HL-60/S4 treated with phorbol 12-myristate 13-acetate at 8.2 ng/mL for 4 days and 3 days (cell line): ENCODE data around the gene VWA8.
"Not testable (repeated sequence)": the region's sequence is repeated elsewhere in the genome, so short reads cannot be mapped to it uniquely, and the experiment has no call there.

Experiments used
- in situ Hi-C: fragments of 300-500 bp; cut with MboI; formaldehyde crosslinking; loops from 2 replicates; pipeline ENCODE4 v1.15.0; 2022; ENCODE audit warnings: low sequenced_read_pairs

The VWA8 gene

DNA sequence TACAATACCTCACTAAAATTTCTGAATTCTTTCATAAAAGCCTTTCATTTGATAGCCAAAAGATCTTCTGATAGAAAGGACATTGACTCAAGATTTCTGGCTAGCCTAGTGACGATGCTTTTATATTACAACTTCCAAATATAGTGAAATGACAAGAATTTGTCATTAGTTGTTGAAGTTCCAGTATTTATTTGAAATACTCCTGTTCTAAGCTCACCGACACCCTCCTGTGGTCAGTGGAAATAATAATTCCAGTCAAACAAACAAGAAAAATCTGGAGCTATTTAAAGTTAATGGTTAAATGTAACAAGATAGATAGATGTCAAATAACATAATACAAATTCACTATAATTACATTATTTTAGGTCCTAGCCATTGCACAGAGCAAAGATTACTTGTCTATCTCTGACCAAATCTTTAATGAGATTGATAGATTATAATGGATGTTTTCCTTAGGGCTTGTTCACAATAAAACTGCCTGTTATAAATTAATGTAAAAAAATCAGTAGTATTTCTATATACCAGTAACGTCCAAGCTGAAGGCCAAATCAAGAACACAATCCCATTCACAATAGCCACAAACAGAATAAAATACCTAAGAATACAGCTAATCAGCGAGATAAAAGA is 308.1 kb downstream of the VWA8 start:
- in situ Hi-C loops = loop anchor here (10.0 to 25.0 kb wide), 2 partner anchors 238 to 459 kb away; no protein-coding TSS in a partner anchor

DNA sequence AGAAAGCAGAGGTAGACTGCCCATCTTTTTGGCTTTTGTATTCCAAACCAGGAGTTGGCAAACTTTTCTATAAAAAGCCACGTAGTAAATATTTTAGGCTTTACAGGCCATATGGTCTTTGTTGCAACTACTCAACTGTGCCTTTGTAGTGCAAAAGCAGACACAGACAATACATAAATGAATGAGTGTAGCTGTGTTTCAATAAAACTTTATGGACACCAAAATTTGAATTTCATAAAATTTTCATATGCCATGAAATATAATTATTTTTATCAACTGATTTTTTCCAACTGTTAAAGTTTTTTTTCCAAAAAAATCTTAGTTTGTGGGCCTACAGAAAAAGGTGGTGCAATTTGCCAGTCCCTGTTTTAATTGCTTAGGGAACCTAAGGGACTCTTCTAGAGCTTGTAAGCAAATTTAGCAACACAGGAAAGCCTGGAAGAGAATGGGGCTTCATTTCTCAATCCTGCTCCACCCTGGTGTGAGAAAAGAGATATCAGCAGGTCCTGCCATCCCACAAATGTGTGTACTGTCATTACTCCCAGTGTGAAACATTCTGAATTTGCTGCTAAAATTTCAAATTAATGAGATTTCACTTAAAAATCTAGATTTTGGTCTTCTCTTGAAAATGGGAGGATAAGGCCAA is 309.4 kb downstream of the VWA8 start:
- in situ Hi-C loops = loop anchor here (10.0 to 25.0 kb wide), 2 partner anchors 237 to 461 kb away; no protein-coding TSS in a partner anchor

DNA sequence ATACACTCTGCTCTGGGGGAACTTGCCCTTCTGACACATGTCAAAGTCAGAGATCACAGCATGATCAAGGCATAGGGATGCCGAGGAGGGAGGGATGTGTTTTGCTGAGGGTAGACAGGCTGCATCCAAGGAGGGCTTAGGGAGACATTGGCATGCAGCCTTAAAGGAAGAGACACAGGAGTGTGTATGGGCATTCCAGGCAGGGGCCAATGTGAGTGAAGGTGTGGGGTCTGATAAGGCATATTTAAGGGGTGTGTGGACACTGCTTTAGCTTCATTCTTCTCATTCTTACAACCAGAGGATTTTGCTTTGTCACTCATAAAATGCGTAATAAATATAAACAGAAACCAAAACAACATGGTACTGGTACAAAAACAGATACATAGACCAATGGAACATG is 310.2 kb downstream of the VWA8 start:
- in situ Hi-C loops = loop anchor here (10.0 to 25.0 kb wide), 2 partner anchors 236 to 462 kb away; no protein-coding TSS in a partner anchor

DNA sequence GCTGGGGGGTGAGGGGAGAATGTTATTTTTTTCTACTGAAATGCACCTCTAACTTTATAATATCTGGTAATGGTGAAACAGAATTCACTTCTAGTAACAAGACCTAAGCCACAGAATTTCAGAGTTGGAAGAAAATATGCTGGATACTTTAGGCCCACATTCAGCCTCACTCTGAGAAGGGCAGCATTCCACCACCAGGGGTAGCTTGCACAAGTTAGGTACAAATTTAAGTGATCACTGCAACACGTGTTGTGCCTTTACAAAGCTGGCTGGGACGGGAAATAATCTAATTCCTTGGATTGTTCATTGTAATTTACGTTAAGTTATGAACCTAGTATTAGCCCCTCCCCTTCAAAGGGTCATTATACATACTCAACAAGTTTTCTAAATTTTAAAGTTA is 311.2 kb downstream of the VWA8 start:
- in situ Hi-C loops = loop anchor here (10.0 to 25.0 kb wide), 2 partner anchors 235 to 463 kb away; no protein-coding TSS in a partner anchor

DNA sequence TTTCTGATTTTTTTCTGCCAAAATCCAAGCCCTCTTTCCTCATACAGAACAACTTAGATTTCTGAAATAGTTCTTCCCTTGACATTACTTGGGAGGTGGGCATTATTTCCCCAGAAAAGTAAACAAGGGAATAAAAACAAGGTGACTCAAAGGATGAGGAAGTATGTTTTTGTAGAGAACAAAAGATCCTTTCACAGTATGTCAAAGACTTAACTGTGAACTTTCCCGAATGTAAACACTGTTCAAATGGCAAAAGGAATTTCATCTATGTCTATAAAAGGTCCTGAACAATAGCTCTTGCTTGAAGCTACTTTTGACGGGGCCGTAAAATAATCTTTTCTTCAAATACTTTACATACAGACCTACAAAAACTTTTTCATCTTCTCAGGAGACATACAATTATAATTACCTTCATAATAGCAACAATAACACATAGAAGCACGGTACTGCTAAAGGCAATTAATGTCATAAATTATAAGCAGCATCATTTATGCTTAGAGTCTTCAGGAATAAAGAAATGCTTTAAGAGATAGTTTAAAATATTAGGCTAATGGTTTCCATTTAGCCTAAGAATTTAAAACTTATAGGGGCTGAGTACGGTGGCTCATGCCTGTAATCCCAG is 312.5 kb downstream of the VWA8 start:
- in situ Hi-C loops = no loop called here

DNA sequence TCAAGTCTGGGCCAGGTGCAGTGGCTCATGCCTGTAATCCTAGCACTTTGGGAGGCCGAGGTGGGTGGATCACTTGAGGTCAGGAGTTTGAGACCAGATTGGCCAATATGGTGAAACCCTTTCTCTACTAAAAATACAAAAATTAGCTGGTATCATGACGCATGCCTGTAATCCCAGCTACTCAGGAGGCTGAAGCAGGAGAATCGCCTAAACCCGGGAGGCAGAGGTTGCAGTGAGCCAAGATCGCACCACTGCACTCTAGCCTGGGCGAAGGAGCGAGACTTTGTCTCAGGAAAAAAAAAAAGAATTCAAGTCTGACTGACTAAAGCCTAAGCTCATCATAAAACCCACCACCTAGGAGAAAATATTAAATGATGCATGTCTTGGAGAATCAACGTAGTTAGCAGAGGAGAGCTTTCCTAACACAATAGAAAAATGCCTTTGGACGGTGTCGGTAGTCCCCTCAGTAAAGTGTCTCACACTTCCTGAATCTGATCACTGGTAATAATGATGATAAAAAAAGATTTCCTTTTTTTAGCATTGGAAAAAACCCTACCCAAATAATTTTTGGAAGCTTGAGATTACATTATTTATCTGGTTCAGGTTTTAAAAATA is 313.1 kb downstream of the VWA8 start:
- in situ Hi-C loops = not testable (repeated sequence)

DNA sequence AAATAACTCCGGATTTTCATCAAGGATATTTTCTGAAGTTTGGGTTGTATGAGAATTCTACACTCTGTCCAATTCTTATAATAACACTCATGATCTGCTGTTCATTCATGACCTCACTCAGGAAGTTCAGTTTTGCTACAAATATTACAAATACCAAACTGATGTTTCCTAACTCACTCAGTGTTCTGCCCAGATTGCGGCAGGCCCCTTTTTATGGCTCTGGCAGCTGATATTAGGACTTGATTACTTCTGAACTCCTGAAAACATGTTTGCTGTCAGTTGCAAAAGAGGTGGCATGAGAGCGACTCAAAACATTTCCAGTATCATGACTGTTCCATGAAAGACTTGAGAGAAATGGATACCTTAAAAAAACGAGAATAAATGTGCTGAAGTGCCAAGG is 315.6 kb downstream of the VWA8 start:
- in situ Hi-C loops = no loop called here

DNA sequence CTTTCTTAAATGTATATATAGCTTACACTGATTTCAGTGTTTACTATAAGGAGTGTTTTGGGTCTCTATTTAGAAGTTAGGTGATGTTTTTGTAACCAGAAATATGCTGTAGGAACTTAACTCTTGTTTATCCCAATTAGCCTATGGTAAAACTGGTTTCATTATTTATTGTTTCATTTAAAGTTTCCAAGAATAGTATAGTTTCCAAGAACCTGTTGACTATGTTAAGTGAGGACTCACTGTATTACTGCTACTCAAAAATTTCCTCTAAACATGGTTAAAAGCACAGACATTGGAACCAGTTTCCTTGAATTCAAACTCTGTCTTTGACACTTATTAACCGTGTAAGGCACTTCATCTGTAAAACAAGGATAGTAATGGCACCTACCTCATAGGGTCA is 316.2 kb downstream of the VWA8 start:
- in situ Hi-C loops = no loop called here

DNA sequence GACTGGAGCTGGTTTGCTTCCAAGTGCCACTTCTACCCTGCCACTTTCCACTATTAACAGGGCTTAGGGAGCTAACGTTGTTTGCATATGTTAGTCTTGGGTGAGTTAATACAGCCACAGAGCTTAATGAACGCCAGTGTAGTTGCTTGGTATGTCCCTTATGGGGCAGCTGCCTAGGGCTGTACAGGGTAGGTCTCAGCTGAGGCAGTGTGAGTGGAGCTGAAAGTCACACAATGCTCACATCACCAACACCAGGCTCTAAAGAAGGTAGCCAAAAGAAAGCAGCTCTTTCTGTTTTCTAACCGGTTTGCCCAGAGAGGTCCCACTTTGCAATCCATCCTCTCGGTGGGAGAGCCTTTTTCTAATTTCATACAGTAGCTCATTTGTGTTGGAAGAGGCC is 317.4 kb downstream of the VWA8 start:
- in situ Hi-C loops = no loop called here

DNA sequence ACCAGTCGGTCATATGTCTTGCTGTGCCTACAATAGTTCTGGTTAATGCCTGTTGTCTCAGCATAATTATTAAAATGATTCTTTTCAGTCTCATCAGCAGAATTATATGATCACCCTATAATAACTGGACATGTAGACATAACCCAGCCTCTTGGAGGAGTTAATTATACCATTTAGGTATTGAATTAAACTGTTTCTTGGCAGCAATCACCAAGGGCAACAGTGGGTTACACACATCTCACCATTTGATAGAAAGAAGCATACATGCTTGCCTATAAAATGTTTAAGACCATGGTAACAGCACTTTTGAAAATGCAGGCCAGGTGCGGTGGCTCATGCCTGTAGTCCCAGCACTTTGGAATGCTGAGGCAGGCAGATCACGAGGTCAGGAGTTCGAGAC is 318.9 kb downstream of the VWA8 start:
- in situ Hi-C loops = no loop called here

DNA sequence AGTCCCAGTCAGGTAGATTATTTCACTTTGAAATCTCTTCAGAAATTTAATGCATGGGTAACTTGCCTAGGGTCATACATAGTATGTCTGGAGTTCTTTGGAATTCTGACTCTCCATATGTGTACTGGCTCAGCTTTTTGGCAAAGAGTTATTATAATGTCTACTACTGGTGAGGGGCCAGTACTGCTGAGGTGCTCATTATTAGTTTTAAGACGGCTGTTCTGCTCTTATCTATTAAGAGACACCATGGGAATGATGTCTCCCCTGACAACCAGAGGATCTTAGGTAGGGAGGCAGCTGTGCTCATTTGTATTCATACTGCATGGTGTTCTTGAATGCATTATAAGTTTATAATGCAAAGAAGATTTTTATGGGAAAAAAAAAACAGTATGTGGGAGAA is 319.5 kb downstream of the VWA8 start:
- in situ Hi-C loops = no loop called here

DNA sequence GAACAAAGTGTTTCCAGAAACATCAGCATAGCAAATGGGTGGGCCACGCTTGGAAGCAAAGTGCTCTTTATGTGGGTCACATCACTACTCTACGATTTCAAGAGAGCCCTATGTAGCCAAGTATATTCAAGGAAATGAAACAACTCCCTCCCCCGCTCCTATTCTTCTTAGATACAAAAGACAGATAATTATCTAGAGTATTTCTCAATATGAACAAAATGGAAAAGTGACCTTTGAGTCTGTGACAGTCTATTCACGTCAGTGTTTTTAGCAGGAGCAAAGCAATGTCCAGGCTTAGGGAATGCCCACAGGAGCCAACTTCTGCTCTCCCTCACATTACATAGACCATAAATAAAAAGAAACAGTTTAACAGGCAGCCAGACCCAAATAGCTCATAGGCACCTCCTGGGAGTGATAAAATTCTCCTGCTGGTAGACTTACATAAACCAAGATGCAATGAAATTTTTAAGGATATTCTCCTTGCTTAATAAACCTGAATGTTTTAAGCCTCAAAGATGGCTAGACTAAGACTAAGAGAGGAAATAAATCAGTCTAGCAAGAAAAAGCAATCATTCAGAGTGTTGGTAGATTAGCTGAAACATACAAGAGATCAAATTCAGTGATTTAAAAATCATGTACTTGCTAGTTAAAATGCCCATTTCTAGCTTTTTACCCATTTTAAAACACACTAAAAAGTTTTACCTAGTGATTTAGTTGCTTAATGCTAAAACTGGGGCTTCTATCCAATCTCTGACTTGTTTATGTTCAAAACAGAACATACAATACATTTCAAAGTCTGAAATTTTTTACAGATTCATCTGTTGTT is 320.7 kb downstream of the VWA8 start:
- in situ Hi-C loops = no loop called here

DNA sequence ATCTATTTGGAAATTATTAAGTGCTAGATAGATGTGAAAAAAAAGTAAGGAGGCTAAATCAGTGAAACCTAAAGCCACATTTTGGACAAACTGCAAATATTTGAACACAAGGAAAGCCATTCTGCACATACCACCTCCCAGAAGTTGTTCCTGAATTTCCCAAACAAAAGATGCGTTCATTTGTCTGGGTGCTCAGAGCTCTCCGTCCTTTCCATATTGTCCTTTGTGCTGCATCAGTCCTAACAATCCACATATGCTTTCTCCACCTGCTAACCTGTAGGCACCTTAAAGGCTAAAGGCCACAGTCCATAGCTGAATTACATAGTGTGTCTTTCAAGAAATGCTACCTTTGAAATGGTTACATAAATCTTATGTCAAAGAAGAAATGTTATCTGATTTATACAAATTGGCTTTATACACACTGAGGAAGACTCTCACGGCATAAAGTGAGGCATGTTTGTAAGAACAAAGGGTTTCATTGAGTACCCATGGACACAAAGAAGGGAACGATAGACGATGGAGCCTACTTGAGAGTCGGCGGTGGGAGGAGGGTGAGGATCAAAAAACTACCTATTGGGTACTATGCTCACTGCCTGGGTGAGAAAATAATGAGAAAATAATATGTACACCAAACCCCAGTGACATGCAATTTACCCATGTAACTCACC is 321.5 kb downstream of the VWA8 start:
- in situ Hi-C loops = no loop called here

DNA sequence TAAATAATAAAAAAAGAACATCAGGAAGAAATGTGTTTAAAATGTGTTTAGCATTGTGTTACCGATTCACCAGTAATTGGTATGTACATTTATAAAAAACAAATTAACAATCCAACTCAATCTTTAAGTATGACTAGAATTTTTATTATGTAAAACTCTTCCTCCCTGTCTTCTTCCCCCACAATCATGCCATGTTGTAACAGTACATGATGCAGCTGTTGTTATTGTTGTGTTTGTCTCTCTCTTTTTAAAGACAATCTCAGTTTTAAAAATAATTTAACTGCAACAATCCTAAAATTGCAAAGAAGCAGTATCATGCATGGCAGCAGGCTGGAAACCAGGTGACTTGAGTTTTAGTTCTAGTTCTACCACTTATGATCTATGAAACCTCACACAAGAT is 323.3 kb downstream of the VWA8 start:
- in situ Hi-C loops = no loop called here

DNA sequence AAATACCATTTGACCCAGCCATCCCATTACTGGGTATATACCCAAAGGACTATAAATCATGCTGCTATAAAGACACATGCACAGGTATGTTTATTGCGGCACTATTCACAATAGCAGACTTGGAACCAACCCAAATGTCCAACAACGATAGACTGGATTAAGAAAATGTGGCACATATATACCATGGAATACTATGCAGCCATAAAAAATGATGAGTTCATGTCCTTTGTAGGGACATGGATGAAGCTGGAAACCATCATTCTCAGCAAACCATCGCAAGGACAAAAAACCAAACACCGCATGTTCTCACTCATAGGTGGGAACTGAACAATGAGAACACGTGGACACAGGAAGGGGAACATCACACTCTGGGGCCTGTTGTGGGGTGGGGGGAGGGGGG is 323.9 kb downstream of the VWA8 start:
- in situ Hi-C loops = not testable (repeated sequence)

DNA sequence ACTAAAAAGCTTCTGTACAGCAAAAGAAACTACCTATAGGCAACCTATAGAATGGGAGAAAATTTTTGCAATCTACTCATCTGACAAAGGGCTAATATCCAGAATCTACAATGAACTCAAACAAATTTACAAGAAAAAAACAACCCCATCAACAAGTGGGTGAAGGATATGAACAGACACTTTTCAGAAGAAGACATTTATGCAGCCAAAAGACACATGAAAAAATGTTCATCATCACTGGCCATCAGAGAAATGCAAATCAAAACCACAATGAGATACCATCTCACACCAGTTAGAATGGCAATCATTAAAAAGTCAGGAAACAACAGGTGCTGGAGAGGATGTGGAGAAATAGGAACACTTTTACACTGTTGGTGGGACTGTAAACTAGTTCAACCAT is 324.3 kb downstream of the VWA8 start:
- in situ Hi-C loops = not testable (repeated sequence)

DNA sequence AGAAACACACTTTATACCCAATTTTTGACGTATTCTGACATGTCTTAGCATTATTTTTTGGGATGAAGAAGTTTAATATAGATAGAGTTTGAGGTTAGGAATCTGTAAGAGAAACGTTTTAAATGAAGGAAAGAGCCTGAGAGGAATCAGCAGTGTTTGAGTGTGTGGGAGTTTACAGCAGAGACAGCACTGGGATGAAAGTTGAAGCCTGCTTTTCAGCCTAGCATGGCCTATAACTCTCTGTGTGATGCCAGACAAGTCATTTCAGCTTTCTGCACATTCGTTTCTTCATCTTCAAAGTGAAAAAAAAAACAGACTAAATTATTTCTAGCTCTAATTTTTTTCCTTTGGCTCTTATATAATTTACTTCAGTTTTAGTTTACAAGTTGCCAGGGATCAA is 326.5 kb downstream of the VWA8 start:
- in situ Hi-C loops = no loop called here

DNA sequence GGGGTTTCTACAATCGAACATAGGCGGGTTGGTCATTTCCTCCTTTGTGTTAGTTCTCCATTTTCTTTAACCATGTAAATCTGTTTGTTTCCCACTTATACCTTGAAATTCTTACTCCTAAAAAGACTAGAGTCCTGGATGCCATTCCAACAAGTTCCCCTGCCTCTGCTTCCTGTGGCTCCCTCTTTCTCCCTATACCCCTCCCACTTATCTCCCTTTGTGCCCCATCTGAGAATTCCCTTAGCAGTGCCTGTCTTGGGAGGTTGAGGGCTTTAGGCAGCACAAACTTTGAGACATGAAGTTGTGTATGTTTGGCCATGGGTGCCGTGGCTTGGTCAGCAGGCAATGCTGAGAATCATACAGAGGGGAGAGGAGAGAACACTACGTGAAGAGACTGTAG is 327.1 kb downstream of the VWA8 start:
- in situ Hi-C loops = no loop called here

DNA sequence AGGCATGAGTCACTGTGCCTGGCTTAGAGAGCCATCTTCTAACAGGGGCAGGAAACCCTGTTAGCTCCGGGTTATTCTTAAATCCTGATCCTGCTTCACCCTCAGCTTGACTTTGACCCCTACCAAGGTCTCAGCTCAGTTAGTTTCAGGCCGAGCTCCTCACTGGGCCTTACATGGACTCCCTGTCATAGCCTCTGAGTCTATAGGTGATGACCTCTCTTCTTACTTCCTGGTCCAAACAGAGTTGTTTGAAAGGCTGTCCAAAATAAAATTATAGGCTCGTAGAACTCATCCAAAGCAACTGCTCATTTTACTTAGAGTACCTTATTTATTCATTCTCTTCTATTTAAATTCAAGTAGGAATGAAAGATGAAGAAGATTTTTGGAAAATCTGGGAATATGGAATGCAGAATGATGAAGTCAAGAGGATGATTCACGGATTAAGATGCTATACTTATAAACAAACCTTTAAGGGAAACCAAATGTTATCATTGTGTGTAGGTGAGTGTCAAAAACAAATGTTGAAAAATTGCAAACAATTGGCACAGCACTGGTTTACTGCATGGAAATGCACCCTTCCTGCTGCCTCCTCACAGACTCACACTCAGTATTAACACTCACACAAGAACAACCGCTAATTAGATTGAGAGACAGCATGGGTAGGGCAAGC is 329.5 kb downstream of the VWA8 start:
- in situ Hi-C loops = no loop called here

DNA sequence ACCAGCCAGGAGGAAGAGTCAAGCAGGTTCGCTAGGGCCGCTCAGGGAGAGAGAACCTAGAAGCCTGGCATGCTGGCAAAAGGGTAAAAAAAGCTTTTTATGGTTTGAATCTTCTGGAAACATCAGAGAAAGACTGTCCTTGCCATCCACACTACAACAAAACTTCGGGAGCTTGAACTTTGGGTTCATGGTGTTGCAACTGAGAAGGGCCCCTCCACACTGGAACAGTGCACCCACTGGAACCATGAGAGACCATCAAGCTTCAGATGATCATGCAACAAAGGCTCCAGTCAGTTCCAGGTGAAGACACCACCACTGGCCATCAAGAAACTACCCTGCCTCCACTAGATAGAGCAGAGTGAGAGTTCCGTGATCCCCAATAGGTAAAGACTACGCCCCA is 333.5 kb downstream of the VWA8 start:
- in situ Hi-C loops = no loop called here
